Measurements from ENCODE around the gene CIAPIN1. TPM values are rescaled to one million over a fixed set of nuclear protein-coding genes. Genes with fewer than 3 reads are reported as not detected.

The CIAPIN1 gene
- total RNA-seq = 36.1 and 42.5 TPM in 2 replicates

DNA sequence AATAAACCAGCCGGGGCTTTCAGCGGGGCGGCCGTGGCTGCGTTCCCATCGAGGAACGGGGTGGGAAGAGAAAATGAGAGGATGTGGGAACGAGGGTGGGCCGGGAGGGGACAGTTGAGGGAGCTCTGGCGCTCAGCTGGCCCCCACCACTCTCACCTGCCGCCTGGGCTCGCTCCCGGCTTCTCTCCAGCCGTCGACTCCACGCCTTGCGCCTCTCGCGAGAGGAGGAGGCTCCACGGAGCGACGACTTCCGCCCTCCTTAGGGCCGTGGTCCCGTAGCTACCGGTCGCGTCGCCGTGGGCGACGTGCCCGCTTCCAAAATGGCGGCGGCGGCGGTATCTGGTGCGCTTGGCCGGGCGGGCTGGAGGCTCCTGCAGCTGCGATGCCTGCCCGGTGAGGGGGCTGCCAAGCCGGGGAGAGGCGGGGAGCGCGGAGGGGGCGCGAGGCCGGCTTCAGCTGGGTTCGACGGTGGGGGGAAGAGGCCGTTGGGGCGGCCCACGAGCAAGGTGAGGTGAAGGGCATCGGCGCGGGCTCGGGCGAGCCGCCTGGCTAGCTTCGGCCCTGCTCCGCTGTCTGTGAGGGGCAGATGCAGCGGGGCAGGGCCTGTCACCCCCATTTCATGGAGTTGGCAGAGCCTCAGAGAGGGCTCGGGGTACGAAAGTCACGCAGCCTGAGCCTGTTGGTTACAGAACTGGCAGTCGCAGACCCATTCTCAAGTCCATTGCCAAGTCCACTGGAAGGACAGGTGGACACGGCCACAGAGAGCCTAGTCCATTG, at the start of gene CIAPIN1, which contains the start of gene COQ9:
TSS of gene CIAPIN1 (minus strand) at position 200 of the 777 bp plus-strand sequence. CDS start 6,457 bp downstream, outside the sequence.
TSS of gene COQ9 (plus strand) at position 294 of the 777 bp plus-strand sequence. CDS start at position 321, 27 bp downstream.

DNA sequence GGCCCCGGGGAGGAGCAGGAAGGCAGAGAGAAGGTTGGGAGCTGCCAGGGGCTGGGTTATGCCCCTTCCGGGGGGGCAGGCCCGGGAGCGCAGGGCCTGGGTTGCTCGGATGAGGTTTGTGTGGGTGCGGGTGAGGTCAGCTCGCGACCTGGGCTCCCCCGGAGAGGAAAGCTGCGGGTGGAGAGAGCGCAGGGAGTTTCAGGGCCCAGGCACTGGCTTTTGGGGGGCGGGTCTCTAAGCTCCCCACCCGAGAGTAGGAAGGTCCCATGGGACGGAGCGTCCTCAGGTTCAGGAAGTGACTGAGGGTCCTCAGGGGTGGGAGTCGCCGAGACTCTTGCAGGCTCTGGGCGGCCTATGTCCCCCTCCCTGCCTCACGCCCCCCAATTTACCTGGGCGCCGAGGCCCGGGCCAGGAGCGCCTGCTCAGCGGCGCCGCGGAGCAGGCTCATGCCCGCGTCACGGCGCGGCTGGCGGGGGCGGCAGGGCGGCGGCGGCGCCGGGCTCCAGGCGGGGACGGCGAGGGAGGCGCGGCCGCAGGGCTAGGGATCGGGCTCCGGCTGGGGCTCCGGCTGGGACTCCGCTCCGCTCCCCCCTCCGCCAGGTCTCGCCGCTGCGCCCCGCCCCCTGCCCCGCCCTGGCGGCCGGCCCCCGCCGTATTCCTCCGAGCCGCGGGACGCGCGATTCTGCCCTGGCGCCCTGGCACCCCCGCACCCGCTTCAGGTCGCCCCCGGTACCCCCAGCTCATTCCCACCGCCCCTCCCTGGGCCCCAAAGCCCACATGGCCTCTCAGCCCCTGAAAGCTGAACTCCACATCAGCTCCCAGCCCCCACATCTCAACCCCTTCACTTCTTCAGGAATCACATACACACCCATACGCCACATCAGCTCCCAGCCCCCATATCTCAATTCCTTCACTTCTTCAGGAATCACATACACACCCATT, 39.0 kb upstream of the CIAPIN1 start, which contains the start of gene DOK4:
TSS of gene DOK4 (minus strand) at position 578 of the 942 bp plus-strand sequence. CDS start 6,986 bp downstream, outside the sequence.

DNA sequence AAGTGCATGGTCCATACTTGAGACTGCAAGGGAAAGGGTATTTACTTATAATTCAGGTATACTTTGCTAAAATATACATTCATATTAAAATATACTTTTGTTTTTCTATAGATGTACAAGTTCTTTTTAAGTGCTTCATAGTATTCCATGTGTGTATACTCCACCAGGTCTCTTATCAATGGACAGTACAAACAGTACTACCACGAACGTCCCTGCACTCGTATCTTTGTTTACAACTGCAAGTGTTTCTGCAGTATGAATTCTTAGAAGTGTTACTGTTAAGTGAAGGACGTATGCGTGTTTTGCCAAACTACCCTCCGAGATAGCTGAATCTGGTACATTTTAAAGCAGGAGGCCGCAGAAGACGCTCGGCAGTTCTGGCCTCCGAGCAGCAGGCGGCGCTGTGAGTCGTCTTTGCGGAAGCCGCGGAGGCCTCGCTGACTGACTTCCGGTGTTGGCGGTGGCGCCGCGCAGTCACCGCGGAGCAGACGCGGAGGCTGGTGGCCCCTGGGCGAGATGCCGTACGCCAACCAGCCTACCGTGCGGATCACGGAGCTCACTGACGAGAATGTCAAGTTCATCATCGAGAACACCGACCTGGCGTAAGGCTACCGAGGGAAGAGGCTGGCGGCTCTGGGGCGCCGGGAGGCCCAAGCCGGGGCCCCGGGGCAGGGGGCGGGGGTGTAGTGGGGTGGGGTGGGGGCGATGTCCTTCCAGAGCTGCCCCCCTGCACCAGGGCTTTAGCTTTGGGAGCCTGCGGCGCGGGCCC, 15.2 kb upstream of the CIAPIN1 start, which contains the start of gene POLR2C:
TSS of gene POLR2C (plus strand) at position 471 of the 769 bp plus-strand sequence. CDS start at position 517, 46 bp downstream.

DNA sequence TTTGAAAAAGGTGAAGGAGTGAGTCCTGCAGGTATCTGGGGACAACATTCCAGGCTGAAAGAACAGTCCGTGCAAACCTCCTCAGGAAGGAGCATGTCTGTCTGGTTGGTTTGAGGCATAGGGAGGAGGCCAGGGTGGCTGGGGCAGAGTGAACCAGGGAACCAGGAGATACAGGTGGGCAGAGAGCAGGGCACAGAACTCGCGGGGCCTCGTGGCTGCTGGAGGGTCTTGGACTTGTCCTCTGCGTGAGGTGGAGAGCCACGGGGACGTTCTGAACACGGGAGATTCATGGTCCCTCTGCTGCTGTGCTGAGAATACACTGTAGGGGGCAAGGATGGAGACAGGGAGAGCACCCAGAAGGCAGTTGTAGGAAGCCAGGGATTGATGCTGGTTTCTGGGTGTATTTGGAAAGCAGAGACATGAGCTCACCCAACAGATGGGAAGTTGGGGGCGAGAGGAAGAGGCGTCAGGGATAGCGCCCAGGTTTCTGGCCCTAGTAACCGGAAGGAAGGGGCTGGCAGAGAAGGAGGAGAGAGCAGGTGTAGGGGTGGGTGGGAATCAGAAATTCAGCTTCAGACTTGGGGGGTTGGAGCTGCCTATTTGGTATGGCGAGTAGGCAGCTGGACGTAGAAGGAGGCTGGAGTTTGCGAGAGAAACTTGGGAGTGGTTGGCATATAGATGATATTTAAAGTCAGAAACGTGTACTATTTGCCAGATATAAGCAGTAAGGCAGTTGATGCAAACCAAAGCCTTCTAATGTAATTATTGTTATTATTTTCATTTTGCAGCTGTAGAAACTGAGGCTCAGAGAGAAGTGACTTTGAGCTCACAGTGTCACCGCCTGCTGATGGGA, 43.0 kb downstream of the CIAPIN1 start, which contains the start of gene CCL17:
TSS of gene CCL17 (plus strand) at position 803 of the 853 bp plus-strand sequence. CDS start 9,166 bp downstream, outside the sequence.

Other genes with a start within 250 kb of the CIAPIN1 start
- 131 and 145 TPM in 2 replicates for gene ARL2BP, start 202.1 kb downstream of the CIAPIN1 start, total RNA-seq
- under 0.01 TPM in 2 replicates for gene PLLP, start 162.7 kb downstream of the CIAPIN1 start, total RNA-seq
- not detected in 2 replicates for gene CCL22, start 88.6 kb downstream of the CIAPIN1 start, total RNA-seq
- 0.65 and 1.5 TPM in 2 replicates for gene CX3CL1, start 74.9 kb downstream of the CIAPIN1 start, total RNA-seq
- not detected in 2 replicates for gene CCL17, start 42.6 kb downstream of the CIAPIN1 start, total RNA-seq
- 29.0 and 32.8 TPM in 2 replicates for gene COQ9, start 94 bp upstream of the CIAPIN1 start, total RNA-seq
- gene POLR2C, start 15.3 kb upstream of the CIAPIN1 start, total RNA-seq = 83.2 and 101 TPM in 2 replicates
- 23.0 and 30.5 TPM in 2 replicates for gene DOK4, start 39.1 kb upstream of the CIAPIN1 start, total RNA-seq
- gene CCDC102A, start 89.2 kb upstream of the CIAPIN1 start, total RNA-seq = 9.9 and 11.1 TPM in 2 replicates
- gene ADGRG5, start 95.3 kb upstream of the CIAPIN1 start, total RNA-seq = under 0.01 TPM in 1 of 2 replicates, not detected in the other
- gene ADGRG1, start 181.2 kb upstream of the CIAPIN1 start, total RNA-seq = 1.4 and 3.1 TPM in 2 replicates
- not detected in 2 replicates for gene ADGRG3, start 220.9 kb upstream of the CIAPIN1 start, total RNA-seq
- gene DRC7, start 247.4 kb upstream of the CIAPIN1 start, total RNA-seq = 0.32 TPM in 1 of 2 replicates, not detected in the other